ENCODE data around the gene TEX38. TPM values are rescaled to one million over a fixed set of nuclear protein-coding genes. Genes with fewer than 3 reads are reported as not detected.

The TEX38 gene
- total and polyA plus RNA-seq, 10 of the 15 experiments (the other 5 are each of a cell fraction or from before 2014, with no cell fraction given), result 0.07 to 0.32 (median 0.15) TPM; not detected in 7

DNA sequence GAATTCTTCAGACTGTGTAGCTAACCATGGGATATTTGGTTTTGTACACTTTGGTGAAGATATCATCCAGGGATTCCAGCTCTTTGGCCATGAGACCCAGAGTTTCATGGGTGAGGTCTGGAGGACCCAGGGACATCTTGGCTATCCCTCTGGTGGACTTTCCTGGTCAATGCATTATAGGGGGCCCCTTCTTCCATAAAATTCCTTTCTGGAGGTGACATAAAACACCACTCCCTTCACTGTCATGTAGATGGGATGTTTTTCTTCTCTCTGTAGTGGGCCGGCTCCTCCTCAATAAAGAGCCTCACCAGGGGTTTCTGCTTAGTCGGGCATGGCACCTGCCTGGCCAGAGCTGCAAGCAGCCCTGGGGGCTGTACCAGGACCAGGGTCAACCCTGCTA is 5.7 kb upstream of the TEX38 start:
- H2AFZ ChIP-seq (ENCODE audit: control insufficient read depth, low read depth, low read length), result no peak overlapping the region
- FAIRE-seq, result no peak
- no TSS peak for BruUV-seq (replicated peaks)
- no peak overlapping the region for H3K9ac ChIP-seq (ENCODE audit: control insufficient read depth, insufficient read depth, low read length)
- DNase-seq (ENCODE audit: low read depth, low spot score), result no peak
- H3K4me1 ChIP-seq (ENCODE audit: control insufficient read depth, insufficient read depth, low read length), result peaks cover 13% of the 10 kb centered on the region
- no peak for ATAC-seq
- H3K36me3 ChIP-seq (ENCODE audit: control insufficient read depth in 2 of 2, insufficient read depth in 2 of 2, low read length in 1 of 2), result peaks cover 0 to 2% of the 10 kb centered on the region in 2 experiments; a peak in 2 of 4 replicates
- no peaks in the 10 kb centered on the region for H3K9me3 ChIP-seq (replicated peaks; ENCODE audit: control insufficient read depth, insufficient read depth, low read length)
- no peak overlapping the region for H3K4me3 ChIP-seq
- H3K79me2 ChIP-seq (ENCODE audit: control insufficient read depth, insufficient read depth, low read length), result peaks cover 17% of the 10 kb centered on the region
- no peaks in the 10 kb centered on the region for H3K27me3 ChIP-seq (replicated peaks in 1 of 2; ENCODE audit: control insufficient read depth in 2 of 2, insufficient read depth in 2 of 2, low read length in 1 of 2)
- POLR2A ChIA-PET, result interaction anchor here (0.9 to 1.2 kb wide), 3 partner anchors 8 to 50 kb away, joined by 3 to 4 read pairs (median 4); partner anchors contain the start of gene MOB3C
- CTCF ChIA-PET, result interaction anchor here (0.6 to 1.2 kb wide), 2 partner anchors 8 to 10 kb away, joined by 3 read pairs; no protein-coding TSS in a partner anchor
- in situ Hi-C loops (cut with MboI), result no loop called here
- no peaks in the 10 kb centered on the region for H4K20me1 ChIP-seq (ENCODE audit: control insufficient read depth, insufficient read depth)
- intact Hi-C loops (cut with micrococcal nuclease; ENCODE audit: unreplicated experiment), result loop anchor here (5.0 kb wide), 2 partner anchors 49 to 64 kb away; partner anchors contain the start of genes MKNK1 and MOB3C
- RAD21 ChIA-PET (ENCODE audit: unreplicated experiment), result no interaction called here
- H3K27ac ChIP-seq (ENCODE audit: control insufficient read depth, insufficient read depth), result no peak overlapping the region
- 100% methylated on average over 2 of the region's 2 CpGs for WGBS (ENCODE audit: insufficient coverage, insufficient replicate concordance, low lambda C conversion rate, missing lambda C conversion rate)
- SMC1A ChIA-PET (ENCODE audit: uncharacterized antibody, unreplicated experiment), result interaction anchor here (1.0 to 1.4 kb wide), 3 partner anchors 13 to 63 kb away, joined by 3 read pairs; no protein-coding TSS in a partner anchor
- no peak for TF ChIP-seq RAD51 (IDR thresholded peaks at IDR 0.05)
- no peak overlapping the region for H3K4me2 ChIP-seq (ENCODE audit: control insufficient read depth, insufficient read depth)

GRCh38 chr1:46667782-46668760 is 3.6 kb upstream of the TEX38 start, which contains the start of gene ATPAF1:
TSS of gene ATPAF1 (minus strand) at chr1:46668364. CDS start at chr1:46668322, 42 bp downstream.
- H3K4me2 ChIP-seq (ENCODE audit: control insufficient read depth, insufficient read depth), result peak within 1 kb of the TSS; percentile 96
- H3K4me3 ChIP-seq, result peak within 1 kb of the TSS; percentile 89
- peak; percentile 92 for ATAC-seq
- ChIA-PET CTCF (interaction anchor here (0.6 to 1.5 kb wide), 8 partner anchors 8 to 54 kb away, joined by 3 to 9 read pairs (median 3); no protein-coding TSS in a partner anchor), SMC1A (ENCODE audit: uncharacterized antibody, unreplicated experiment) (interaction anchor here (0.7 to 2.2 kb wide), 8 partner anchors 9 to 53 kb away, joined by 3 to 8 read pairs (median 4); partner anchors contain the start of genes EFCAB14 and MOB3C), RAD21 (ENCODE audit: unreplicated experiment) (interaction anchor here (0.9 to 1.9 kb wide), 8 partner anchors 8 to 64 kb away, joined by 3 to 11 read pairs (median 4); partner anchors contain the start of genes MKNK1 and MOB3C), POLR2A (interaction anchor here (0.6 to 1.9 kb wide), 6 partner anchors 8 to 64 kb away, joined by 3 to 12 read pairs (median 6); partner anchors contain the start of genes MKNK1 and MOB3C)
- FAIRE-seq, result no peak
- no TSS peak for BruUV-seq (replicated peaks)
- H2AFZ ChIP-seq (ENCODE audit: control insufficient read depth, low read depth, low read length), result peak within 1 kb of the TSS; percentile 95
- peak; percentile 34 for DNase-seq (ENCODE audit: low read depth, low spot score)
- under 1% methylated on average over 96 of the region's 96 CpGs for WGBS (ENCODE audit: insufficient coverage, insufficient replicate concordance, low lambda C conversion rate, missing lambda C conversion rate)
- H3K9me3 ChIP-seq (replicated peaks; ENCODE audit: control insufficient read depth, insufficient read depth, low read length), result no peaks in the 10 kb centered on the region
- H3K4me1 ChIP-seq (ENCODE audit: control insufficient read depth, insufficient read depth, low read length), result peaks cover 13% of the 10 kb centered on the region
- no peaks in the 10 kb centered on the region for H3K27me3 ChIP-seq (replicated peaks in 1 of 2; ENCODE audit: control insufficient read depth in 2 of 2, insufficient read depth in 2 of 2, low read length in 1 of 2)
- in situ Hi-C loops (cut with MboI) (no loop called here), intact Hi-C loops (cut with micrococcal nuclease; ENCODE audit: unreplicated experiment) (loop anchor here (2.0 to 5.0 kb wide), 3 partner anchors 51 to 66 kb away; partner anchors contain the start of genes EFCAB14, MKNK1 and MOB3C)
- peak within 1 kb of the TSS; percentile 47 for H3K27ac ChIP-seq (ENCODE audit: control insufficient read depth, insufficient read depth)
- H3K9ac ChIP-seq (ENCODE audit: control insufficient read depth, insufficient read depth, low read length), result peak within 1 kb of the TSS; percentile 83
- H3K79me2 ChIP-seq (ENCODE audit: control insufficient read depth, insufficient read depth, low read length), result peaks cover 17% of the 10 kb centered on the region
- peaks cover 2 to 3% of the 10 kb centered on the region in 2 experiments; a peak in 3 of 4 replicates for H3K36me3 ChIP-seq (ENCODE audit: control insufficient read depth in 2 of 2, insufficient read depth in 2 of 2, low read length in 1 of 2)
- H4K20me1 ChIP-seq (ENCODE audit: control insufficient read depth, insufficient read depth), result no peaks in the 10 kb centered on the region
- no peak for TF ChIP-seq CUX1 (IDR thresholded peaks at IDR 0.05; ENCODE audit: insufficient replicate concordance, low read depth, low read length)

Measured in GM12878 (cell line).